Stimulated activated CD8-positive, alpha-beta memory T cell treated with anti-CD3 and anti-CD28 coated beads, Interleukin-7, amount 100 ng/mL, for 24 hours (primary cell): ENCODE measurements around the gene ARHGAP1.
"Not testable (repeated sequence)": the region's sequence is repeated elsewhere in the genome, so short reads cannot be mapped to it uniquely, and the experiment has no call there.

ENCODE experiments used
- DNase-seq: peaks from one replicate; pipeline ENCODE4 v3.0.0-alpha.2; 2020; ENCODE audit warnings: low read depth

ARHGAP1 gene

DNA sequence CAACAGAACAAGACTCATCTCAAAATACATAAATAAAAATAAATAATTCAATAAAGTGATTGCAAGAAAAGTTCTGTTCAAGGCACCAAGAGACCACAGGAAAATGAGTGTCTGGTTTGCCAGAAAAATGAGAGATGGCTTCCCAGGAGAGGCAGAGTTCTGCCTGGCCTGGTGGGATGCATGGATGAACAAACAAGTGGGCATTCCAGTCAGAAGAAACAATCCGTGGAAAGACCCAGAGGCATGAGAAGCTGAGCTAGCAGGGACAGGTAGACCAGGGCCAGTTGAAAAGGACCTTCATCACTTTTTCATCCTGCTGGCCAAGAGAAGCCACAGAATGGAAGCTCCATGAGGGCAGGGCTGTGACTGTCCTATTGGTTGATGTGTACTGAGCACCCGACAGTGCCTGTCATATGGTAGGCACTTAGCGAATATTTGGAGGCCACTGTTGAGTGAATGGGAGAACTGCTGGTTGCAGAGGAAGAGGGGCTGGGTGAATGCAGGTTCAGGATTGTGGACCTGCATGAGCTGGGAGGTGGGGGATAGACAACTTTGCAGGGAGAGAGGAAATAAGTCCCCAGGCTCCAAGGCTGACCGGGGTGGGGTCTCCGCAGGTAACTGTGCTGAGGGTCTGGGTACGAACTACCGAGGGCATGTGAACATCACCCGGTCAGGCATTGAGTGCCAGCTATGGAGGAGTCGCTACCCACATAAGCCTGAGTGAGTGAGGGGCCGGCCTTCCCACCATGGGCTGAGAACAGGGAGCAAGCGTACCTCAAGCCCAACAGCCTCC is 22.3 kb upstream of the ARHGAP1 start:
- no peak for DNase-seq

DNA sequence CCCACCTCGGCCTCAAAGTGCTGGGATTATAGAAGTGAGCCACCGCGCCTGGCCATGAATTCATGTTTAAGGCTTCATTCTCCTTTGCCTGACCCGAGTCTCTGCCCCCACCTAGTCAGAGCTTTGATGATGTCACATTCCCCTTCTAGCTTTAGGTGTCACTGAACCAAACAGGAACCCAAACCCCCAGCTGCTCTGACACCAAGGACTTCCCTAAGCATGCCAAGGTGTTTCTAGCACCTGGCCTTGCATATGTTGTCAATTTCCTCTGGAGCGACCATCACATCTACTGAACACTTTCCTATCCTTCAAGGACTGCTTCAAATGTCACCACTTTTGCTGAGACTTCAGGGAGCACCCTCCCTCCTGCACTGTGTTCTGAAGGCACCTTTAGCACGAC is 20.9 kb upstream of the ARHGAP1 start:
- DNase-seq = no peak

DNA sequence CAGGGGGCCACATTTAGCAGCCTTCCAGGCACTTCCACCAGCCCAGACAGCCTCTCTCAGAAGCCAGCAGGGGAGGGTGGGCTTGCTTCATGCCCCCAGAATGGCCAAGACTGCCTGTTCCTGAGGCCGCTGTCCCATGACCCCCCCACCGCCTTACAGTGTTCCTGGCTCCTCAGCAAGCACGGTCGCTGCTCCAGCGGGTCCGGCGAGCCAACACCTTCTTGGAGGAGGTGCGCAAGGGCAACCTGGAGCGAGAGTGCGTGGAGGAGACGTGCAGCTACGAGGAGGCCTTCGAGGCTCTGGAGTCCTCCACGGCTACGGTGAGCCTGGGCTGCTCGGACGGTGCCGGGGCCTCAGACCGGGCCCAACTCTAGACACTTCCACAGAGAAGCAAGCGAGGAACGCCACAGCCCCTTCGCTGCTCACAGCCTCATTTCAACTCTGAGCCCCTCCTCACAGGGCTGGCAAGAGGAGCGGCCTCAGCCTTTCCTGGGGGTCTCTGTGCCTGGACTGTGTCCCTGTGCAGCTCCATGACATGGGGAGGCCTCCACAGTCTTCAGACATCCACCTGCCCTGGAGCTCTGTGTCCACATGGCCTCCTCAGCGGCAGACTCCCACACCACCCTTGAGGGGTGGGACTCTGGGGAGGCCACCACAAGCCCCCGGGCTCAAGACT is 19.3 kb upstream of the ARHGAP1 start:
- DNase-seq = no peak

DNA sequence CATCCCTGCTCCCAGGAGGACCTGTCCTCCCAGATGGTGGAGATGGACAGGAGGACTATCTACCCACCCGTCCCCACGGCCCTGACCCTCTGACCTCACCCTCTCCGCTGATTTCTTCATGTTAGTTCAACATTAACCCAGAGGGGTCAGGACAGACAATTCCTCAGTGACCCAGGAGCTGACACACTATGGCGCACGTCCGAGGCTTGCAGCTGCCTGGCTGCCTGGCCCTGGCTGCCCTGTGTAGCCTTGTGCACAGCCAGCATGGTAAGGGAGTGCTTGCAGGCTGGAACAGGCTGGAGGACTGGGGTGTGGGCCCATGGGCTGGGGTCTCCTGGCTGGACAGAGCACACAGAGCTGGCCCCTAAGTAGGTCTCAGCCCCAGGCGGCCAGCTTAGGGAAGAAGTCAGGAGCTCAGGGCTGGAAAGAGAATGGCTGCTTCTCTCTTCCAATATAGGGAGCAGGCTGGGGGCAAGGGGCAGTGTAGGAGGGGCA is 18.7 kb upstream of the ARHGAP1 start, which contains the start of gene F2:
Gene F2, plus strand, starts transcription at position 166 of the 495 bp plus-strand sequence. Its CDS starts 23 bp downstream, at position 189.
- no peak for DNase-seq

DNA sequence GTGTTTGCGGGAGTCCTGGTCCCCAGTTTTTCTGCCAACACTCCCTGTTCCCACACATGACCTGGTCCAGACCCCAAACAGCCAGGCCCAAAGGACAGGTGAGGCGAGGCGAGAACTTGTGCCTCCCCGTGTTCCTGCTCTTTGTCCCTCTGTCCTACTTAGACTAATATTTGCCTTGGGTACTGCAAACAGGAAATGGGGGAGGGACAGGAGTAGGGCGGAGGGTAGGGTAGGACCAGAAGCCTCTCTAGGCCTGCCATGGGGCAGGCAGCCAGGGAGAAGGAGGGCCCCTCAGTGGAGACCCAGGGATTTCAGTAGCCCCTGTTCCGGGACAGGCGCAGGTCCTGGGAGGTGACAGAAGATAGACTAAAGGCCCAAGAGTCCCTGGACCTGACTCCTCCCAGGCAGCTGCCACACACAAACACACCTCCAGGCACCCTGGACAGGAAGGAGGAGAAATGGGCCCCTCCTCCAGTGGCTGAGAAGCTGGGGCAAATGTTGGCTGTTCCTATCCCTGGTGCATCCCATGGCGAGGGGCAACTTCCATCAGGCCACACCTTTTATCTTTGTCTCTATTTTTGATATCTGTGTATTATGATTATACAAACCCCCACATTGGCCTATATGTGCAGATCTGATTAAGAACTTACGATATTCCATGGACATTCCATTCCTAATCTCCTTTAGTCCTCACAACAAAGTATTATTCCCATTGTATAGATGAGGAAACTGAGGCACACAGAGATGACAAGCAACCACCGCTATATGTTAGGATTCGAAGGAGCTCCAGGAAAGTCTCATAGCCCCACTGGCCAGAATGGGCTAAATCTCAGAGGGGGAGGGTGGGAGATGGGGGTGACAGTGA is 18.0 kb upstream of the ARHGAP1 start:
- DNase-seq = no peak

DNA sequence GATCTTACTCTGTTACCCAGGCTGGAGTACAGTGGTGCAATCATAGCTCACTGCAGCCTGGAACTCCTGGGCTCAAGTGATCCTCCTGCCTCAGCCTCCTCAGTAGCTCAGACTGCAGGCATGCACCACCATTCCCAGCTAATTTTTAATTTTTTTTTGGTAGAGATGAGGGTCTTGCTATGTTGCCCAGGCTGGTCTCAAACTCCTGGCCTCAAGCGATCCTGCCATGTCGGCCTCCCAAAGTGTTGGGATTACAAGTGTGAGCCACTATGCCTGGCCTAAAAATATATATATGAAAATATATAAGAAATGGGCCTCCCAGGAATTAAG is 17.4 kb upstream of the ARHGAP1 start:
- DNase-seq = not testable (repeated sequence)

DNA sequence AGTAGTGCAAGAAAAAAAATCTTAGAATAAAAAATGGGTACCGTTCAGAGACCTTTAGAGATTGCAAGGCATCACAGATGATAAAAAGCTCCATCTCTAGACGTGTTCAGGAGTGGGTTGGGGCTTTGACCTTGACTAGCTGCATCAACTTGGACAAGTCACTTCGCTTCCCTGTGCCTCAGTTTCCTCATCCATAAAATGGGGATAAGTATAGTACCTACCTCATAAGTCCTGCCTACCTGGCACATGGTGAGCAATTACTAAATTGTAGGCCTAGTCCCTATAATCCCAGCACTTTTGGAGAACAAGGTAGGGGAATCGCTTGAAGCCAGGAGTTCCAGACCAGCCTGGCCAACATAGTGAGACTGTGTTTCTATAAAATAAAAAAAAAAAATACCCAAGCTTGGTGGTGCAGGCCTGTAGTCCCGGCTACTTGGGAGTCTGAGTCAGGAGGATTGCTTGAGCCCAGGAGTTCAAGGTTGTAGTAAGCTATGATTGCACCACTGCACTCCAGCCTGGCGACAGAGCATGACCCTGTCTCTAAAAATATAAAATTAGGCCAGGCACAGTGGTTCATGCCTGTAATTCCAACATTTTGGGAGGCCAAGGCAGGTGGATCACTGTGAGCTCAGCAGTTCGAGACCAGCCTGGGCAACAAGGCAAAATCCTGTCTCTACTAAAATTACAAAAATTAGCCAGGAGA is 12.6 kb upstream of the ARHGAP1 start:
- no peak for DNase-seq

DNA sequence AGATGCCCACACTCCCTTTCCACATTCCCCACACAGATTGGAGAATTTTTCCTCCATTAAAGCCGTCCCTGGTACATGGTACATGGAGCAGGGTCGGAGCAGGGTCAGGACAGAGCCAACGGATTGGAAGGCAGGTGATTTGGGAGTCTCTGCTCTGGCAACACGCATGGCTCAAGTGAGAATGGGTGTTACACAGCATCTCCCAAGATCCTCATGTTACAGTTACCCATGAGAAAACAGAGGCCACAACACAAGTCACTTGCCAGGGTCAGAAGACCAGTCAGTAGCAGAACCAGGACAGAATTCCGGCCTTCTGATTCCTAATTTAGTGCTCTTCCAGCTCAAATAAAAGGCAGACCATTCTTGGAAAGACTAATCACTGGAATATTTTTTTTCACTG is 10.9 kb upstream of the ARHGAP1 start:
- no peak for DNase-seq

DNA sequence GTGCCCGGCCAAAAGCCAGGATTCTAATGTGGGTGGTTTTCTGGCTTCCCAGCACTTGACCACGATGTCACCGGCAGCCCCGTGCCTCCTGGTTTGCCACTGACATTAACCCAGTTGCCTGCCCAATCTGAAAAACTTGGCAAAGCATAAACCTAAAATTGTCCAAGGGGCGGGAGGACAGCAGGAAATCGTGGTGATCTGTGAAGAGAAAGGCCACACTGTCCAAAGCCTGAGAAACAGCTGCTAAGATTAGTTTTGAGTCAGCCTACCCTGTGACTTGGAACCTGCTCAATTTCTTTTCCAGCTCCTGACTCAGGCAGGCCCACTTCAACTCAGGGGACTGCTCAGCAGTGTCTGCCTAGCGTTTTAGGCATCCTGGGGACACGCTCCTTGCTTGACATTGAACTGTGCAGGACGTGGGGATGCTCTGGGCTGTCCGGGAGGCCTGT is 10.4 kb upstream of the ARHGAP1 start:
- no peak for DNase-seq

DNA sequence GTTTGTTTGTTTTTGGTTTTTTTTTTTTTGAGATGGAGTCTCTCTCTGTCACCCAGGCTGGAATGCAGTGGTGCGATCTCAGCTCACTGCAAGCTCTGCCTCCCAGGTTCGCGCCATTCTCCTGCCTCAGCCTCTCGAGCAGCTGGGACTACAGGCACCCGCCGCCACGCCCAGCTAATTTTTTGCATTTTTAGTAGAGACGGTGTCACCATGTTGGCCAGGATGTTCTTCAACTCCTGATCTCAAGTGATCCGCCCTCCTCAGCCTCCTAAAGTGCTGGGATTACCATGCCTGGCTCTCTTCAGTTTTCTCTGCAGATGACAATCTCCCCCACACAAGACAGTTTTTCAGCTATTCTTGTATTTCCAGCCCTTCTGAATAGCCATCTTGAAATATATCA is 8.9 kb upstream of the ARHGAP1 start:
- not testable (repeated sequence) for DNase-seq

DNA sequence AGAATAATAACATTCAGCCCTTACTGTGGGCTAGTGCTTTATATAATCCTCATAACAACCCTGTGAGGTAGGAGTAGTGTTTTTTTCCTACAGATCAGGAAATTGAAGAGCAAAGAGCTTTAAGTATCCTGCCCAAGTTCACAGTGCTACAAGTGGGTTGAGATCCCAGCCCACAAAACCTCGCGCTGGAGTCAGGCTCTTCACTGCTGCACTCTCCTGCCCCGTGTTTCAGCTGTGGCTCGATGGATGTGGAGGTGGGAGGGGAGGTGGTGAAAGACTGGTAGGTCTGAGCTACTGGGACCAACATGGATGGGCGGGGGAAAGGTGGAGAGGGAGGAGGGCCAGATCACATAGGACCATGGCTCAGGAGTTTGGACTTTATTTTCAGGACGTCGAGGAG is 6.5 kb upstream of the ARHGAP1 start:
- no peak for DNase-seq

DNA sequence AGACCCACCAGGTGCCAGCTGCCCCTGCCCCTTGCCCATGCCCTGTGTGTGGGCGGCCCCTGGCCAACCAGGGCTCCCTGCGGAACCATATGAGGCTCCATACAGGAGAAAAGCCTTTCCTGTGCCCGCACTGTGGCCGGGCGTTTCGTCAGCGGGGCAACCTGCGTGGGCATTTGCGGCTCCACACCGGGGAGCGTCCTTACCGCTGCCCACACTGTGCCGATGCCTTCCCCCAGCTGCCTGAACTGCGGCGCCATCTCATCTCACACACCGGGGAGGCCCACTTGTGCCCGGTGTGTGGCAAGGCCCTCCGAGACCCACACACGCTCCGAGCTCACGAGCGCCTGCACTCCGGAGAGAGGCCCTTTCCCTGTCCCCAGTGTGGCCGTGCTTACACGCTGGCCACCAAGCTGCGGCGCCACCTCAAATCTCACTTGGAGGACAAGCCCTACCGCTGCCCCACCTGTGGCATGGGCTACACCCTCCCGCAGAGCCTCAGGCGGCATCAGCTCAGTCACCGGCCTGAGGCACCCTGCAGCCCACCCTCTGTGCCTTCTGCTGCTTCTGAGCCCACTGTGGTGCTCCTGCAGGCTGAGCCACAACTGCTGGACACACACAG is 4.8 kb upstream of the ARHGAP1 start:
- DNase-seq = no peak

DNA sequence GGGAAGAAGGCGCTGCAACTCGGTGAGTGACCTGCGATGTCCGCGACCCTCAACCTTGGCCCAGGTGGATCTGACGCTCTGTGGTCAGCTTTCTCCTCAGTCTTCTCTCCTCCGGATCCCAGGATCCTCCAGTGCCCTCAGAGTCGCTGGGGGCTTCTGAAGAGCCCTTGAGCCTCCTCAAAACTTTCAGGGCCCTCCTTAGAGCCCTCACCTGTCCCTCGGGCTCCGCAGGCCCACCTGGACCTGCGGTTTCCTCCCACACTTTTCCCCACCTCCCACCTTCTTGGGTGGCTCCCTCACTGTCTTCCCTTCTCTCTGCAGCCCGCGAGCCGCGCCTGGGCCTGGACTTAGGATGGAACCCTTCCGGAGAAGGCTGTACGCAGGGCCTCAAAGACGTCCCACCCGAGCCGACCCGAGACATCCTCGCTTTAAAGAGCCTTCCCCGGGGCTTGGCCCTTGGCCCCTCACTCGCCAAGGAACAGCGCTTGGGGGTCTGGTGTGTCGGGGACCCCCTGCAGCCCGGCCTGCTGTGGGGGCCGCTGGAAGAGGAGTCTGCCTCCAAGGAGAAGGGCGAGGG is 747 bp upstream of the ARHGAP1 start:
- DNase-seq = no peak

DNA sequence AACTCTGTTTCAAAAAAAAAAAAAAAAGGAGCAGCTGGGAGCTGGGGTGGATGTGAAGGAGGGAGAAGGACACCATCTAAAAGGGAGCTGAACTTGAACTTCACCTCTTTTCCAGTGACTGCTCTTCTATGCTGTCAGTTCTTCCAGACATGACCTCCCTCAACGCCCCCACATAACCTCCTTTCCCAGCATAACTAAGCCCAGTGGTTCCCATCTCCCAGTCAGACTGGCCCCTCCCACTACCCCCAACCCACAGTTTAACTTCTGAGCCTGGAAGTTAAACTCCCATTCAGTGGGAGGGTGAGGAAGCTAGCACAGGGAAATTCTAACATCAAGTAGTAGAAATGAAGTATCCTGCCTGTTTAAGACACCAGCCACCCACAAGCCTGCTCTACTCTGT is 1.8 kb downstream of the ARHGAP1 start:
- no peak for DNase-seq

DNA sequence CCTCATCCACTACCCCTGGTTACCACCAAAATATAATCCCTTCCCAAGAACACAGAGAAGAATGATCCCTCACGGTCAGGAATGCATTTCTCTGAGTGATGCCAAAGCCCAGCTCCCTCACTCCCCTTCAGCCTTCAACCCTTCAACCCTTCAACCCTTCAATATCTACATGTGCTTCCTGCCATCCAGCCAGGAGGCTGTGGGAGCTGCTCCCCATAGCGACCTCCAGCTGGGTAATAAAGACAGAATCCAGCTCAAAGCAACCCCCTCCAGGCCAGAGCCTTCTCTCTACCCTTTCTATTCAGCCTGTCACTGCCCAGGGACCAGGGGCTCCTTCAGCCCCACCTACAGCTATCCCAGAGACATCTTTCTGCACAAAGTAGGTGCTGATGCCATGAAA is 2.7 kb downstream of the ARHGAP1 start:
- no peak for DNase-seq

DNA sequence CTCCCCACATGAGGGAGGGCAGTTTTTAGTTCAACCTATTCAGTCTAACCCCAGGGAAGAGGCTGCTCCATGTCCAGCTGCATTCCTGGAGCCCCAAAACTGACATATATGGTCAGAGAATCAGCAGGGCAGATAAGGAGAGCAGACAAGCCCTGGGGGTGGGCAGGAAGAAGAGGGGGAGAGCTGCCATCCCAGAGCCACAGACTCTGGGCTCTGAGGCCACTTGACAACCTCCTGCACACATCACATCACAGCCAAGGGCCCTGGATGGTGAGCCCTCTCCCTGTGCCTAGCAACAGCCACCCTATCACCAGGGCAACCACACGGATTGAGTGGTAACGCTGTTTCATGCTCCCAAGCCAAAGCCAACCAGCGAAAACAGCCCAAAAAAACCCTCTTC is 3.1 kb downstream of the ARHGAP1 start:
- no peak for DNase-seq

DNA sequence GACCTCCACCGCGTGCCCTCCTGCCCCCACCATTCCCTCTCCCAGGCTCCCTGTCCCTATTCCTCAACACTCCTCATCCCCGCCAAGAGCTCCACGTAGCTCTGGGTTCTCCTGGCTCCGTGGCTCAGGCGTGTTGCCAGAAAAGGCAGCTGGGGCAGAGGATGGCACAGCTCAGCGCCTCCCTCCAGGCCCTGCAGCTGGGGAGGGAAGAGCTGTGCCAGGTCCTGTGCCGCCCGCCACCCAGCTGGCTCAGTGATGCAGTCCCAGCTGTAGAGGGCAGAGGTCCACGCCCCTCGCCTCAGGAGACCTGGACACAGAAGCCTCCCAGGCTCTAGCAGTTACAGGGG is 4.2 kb downstream of the ARHGAP1 start:
- DNase-seq = no peak

DNA sequence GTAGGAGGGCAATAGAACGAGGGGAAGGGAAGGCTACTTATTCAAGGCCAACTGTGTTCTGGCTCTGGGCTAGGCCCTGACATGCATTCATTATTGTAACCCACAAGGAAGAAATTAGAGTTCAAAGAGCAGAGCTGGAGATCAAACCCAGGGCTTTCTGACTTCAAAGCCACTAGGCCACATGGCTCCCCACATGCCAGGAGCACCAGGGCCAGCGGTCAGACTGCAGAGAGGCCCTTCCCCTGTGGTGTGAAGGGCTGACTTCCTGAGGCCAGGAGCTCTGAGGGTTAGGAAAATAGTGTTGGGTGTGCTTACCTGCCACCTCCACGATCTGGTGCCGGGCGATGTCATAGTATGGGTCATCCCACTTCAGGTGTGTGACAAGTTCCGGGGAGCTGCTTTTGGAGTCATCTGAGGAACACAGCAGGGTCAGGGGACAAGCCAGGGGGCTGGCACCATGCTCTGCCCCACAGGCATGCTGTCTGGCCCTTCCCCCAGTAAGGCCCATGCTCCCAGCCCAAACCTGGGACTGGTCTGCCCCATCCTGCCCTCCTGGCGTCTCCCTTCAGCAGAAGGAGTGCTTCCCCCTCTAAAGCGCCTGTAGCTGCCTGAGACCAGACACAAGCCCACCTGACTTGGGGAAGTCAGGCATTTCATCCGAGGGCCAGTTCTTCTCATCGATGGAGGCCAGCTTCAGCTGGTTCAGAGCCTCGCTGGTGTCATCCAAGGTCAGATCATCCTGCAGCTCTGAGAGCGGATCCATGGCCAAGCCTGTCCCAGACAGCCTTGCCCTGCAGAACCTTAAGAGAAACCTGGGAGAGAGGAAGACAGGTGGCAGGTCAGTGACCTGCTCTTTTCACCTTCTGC is 4.8 kb downstream of the ARHGAP1 start:
- DNase-seq = no peak

DNA sequence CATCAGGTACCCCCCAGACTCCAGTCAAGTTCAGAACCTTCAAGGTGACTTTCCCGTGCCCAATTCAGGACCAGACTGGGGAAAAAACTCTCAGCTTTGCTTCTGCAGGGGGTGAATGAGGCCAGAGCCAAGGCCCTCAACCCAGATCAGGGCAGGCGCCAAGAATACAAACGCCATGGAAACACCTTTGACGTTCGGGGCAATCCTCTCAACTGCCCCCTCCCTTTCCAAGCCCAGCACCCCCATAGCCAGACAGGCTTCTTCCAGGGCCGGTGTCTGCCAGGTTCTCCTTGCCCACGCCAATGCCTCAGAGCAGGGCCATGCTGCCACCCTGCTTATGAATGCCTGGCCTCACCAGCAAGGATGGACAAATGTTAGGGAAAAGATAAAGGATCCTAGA is 5.8 kb downstream of the ARHGAP1 start:
- no peak for DNase-seq

DNA sequence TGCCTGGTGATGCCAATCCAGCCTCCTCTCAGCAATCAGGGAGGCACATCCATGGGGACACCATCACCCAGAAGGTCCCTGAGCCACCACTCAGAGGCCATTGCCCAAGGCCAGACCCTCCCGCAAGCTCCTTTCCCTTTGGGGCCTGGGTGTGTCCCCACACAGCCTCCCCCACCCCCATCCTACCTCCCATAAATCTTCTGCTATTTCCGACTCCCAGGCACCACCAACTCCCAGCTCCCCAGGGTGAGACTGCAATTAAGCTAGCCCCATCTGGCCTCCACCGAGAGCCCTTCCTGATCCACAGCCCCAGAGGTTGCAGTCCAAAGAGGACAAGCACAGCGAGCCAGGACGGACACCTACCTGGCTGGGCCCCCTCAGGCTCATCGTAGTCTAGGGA is 6.3 kb downstream of the ARHGAP1 start:
- no peak for DNase-seq
